GM23338 (cell line): Measurements from ENCODE around the gene POPDC2. TPM values are rescaled to one million over a fixed set of nuclear protein-coding genes. Genes with fewer than 3 reads are reported as not detected.

Source experiments
- ATAC-seq: fragments of 200-7000 bp; cut with Tn5 transposase; 3 replicates; pipeline ENCODE4 v1.9.1; 2020
- DNase-seq: peaks from one replicate; pipeline ENCODE4 v3.0.0-alpha.2; 2015; ENCODE audit warnings: low spot score
- H2AFZ ChIP-seq: fragments of 200-600 bp; sonication (generic); 2 replicates; pipeline ENCODE4 v1.8.0; 2016; ENCODE audit warnings: antibody characterized with exemption, mild to moderate bottlenecking, moderate library complexity
- H3F3A ChIP-seq: fragments of 200-600 bp; sonication (generic); replicated peaks from 2 replicates; pipeline ENCODE4 v1.8.0; 2017; ENCODE audit warnings: antibody characterized with exemption, mixed run types, low read depth
- H3K27ac ChIP-seq: fragments of 200-600 bp; sonication (generic); 2 replicates; pipeline ENCODE4 v1.6.1; 2016; ENCODE audit warnings: low read depth
- H3K27me3 ChIP-seq: fragments of 200-600 bp; sonication (generic); 2 replicates; pipeline ENCODE4 v1.8.0; 2016; ENCODE audit warnings: mild to moderate bottlenecking, mixed run types, moderate library complexity; ENCODE audit not compliant: insufficient read depth
- H3K36me3 ChIP-seq: fragments of 200-600 bp; sonication (generic); 2 replicates; pipeline ENCODE4 v1.8.0; 2016; ENCODE audit warnings: mild to moderate bottlenecking; ENCODE audit not compliant: insufficient read depth
- H3K4me1 ChIP-seq: fragments of 200-600 bp; sonication (generic); 2 replicates; pipeline ENCODE4 v1.8.0; 2016; ENCODE audit warnings: mild to moderate bottlenecking, moderate library complexity; ENCODE audit not compliant: insufficient read depth
- H3K4me2 ChIP-seq: fragments of 200-600 bp; sonication (generic); 2 replicates; pipeline ENCODE4 v1.7.1; 2017; ENCODE audit warnings: mixed run types
- H3K4me3 ChIP-seq: fragments of 200-600 bp; sonication (generic); 2 replicates; pipeline ENCODE4 v1.6.1; 2016; ENCODE audit warnings: mixed run types
- H3K79me2 ChIP-seq: fragments of 200-600 bp; sonication (generic); replicated peaks from 2 replicates; pipeline ENCODE4 v1.8.0; 2017; ENCODE audit warnings: mild to moderate bottlenecking; ENCODE audit not compliant: insufficient read depth
- H3K9me2 ChIP-seq: fragments of 200-600 bp; sonication (generic); 2 replicates; pipeline ENCODE4 v1.8.0; 2017; ENCODE audit not compliant: insufficient read depth
- H4K20me1 ChIP-seq: fragments of 200-600 bp; sonication (generic); replicated peaks from 2 replicates; pipeline ENCODE4 v1.8.0; 2017; ENCODE audit warnings: mild to moderate bottlenecking; ENCODE audit not compliant: insufficient read depth
- H3K27ac Mint-ChIP-seq: 2 replicates; pipeline ENCODE4 v1.8.0; 2020; ENCODE audit warnings: inconsistent platforms, mild to moderate bottlenecking, moderate library complexity, mixed read lengths
- H3K27me3 Mint-ChIP-seq: 3 replicates; pipeline ENCODE4 v1.8.0; 2022; ENCODE audit warnings: low read depth, mild to moderate bottlenecking, moderate library complexity, mixed read lengths, inconsistent platforms; ENCODE audit not compliant: insufficient read depth, poor library complexity
- H3K36me3 Mint-ChIP-seq: 3 replicates; pipeline ENCODE4 v1.8.0; 2021; ENCODE audit warnings: low read depth, mild to moderate bottlenecking, inconsistent platforms, moderate library complexity, mixed read lengths
- H3K4me1 Mint-ChIP-seq: 3 replicates; pipeline ENCODE4 v1.8.0; 2020; ENCODE audit warnings: mild to moderate bottlenecking, inconsistent platforms, mixed read lengths
- H3K4me3 Mint-ChIP-seq: 3 replicates; pipeline ENCODE4 v1.8.0; 2021; ENCODE audit warnings: moderate library complexity, mild to moderate bottlenecking, inconsistent platforms, mixed read lengths
- H3K9me3 Mint-ChIP-seq: 3 replicates; pipeline ENCODE4 v1.8.0; 2020; ENCODE audit warnings: moderate library complexity, mild to moderate bottlenecking, inconsistent platforms, mixed read lengths
- CREB1 ChIP-seq: fragments of 250-450 bp; sonication (Bioruptor Pico); IDR thresholded peaks from 2 replicates; pipeline ENCODE4 v1.5.0; 2020; ENCODE audit warnings: low read depth, mild to moderate bottlenecking, moderate library complexity
- ETS1 ChIP-seq: IDR thresholded peaks from 2 replicates; pipeline ENCODE4 v1.6.1; 2016; ENCODE audit warnings: antibody characterized with exemption
- EZH2 ChIP-seq: fragments of 200-600 bp; sonication (generic); IDR thresholded peaks from one replicate; pipeline ENCODE4 v1.8.0; 2017; ENCODE audit warnings: antibody characterized with exemption, mild to moderate bottlenecking, low read depth; ENCODE audit not compliant: unreplicated experiment
- EZH2phosphoT487 ChIP-seq: fragments of 200-600 bp; sonication (generic); IDR thresholded peaks from one replicate; pipeline ENCODE4 v1.8.1; 2018; ENCODE audit warnings: antibody characterized with exemption; ENCODE audit not compliant: unreplicated experiment
- JUNB ChIP-seq: IDR thresholded peaks from one replicate; pipeline ENCODE4 v1.6.1; 2016; ENCODE audit warnings: antibody characterized with exemption; ENCODE audit not compliant: unreplicated experiment
- NANOG ChIP-seq: IDR thresholded peaks from 2 replicates; pipeline ENCODE4 v1.6.1; 2016; ENCODE audit warnings: antibody characterized with exemption, borderline replicate concordance
- POLR2AphosphoS5 ChIP-seq: IDR thresholded peaks from 2 replicates; pipeline ENCODE4 v1.6.1; 2016; ENCODE audit warnings: antibody characterized with exemption, low read depth
- STAT1 ChIP-seq: IDR thresholded peaks from one replicate; pipeline ENCODE4 v1.6.1; 2016; ENCODE audit warnings: antibody characterized with exemption; ENCODE audit not compliant: unreplicated experiment
- ZNF114 ChIP-seq: fragments of 250-450 bp; sonication (Bioruptor Pico); IDR thresholded peaks from 2 replicates; pipeline ENCODE4 v1.5.0; 2020; ENCODE audit warnings: mild to moderate bottlenecking, moderate library complexity
- ZNF331 ChIP-seq: fragments of 250-450 bp; sonication (Bioruptor Pico); IDR thresholded peaks from 2 replicates; pipeline ENCODE4 v1.5.0; 2020; ENCODE audit warnings: low read depth, mild to moderate bottlenecking, moderate library complexity
- polyA plus RNA-seq: library from polyadenylated mRNA; unstranded; fragments of >200 nt; fragmentation: Nextera tagmentation; extraction: Ambion mirVana; gene quantifications from 2 replicates; pipeline ENCODE4 v1.2.1, GENCODE V29; 2016
- total RNA-seq: library from RNA; depleted of rRNA; stranded (reverse); fragments of >200 nt; shearing (Covaris generic); gene quantifications from 2 replicates; pipeline ENCODE4 v1.2.3, GENCODE V29; 2014
- TF ChIP-seq, protein P1 (sequence below), 2 experiments: fragments of 200-600 bp in 1 of 2; sonication (generic) in 1 of 2; conservative IDR thresholded peaks; 2 replicates each; pipeline versions ENCODE4 v1.5.1 to v1.6.1; 2016 to 2017; ENCODE audit warnings: antibody characterized with exemption in 2 of 2, low read depth in 2 of 2, mild to moderate bottlenecking in 2 of 2, moderate library complexity in 1 of 2
- TF ChIP-seq, protein P2 (sequence below): fragments of 250-450 bp; sonication (Bioruptor Pico); IDR thresholded peaks from 2 replicates; pipeline ENCODE4 v1.5.0; 2020; ENCODE audit warnings: mild to moderate bottlenecking, moderate library complexity
- TF ChIP-seq, protein P3 (sequence below): IDR thresholded peaks from one replicate; pipeline ENCODE4 v1.6.1; 2018; ENCODE audit warnings: antibody characterized with exemption; ENCODE audit not compliant: unreplicated experiment

The POPDC2 gene
- total and polyA plus RNA-seq, 2 experiments from 2014 or later = 0.36 TPM; not detected in 1

- TF ChIP-seq EZH2phosphoT487 (no peak), EZH2 (no peak), POLR2AphosphoS5 (no peak), ZNF331 (CRISPR knock-in tag) (no peak), CREB1 (CRISPR knock-in tag) (no peak), JUNB (no peak), STAT1 (no peak), ZNF114 (CRISPR knock-in tag) (no peak), NANOG (no peak), ETS1 (no peak)
- TF ChIP-seq, protein P1, sequence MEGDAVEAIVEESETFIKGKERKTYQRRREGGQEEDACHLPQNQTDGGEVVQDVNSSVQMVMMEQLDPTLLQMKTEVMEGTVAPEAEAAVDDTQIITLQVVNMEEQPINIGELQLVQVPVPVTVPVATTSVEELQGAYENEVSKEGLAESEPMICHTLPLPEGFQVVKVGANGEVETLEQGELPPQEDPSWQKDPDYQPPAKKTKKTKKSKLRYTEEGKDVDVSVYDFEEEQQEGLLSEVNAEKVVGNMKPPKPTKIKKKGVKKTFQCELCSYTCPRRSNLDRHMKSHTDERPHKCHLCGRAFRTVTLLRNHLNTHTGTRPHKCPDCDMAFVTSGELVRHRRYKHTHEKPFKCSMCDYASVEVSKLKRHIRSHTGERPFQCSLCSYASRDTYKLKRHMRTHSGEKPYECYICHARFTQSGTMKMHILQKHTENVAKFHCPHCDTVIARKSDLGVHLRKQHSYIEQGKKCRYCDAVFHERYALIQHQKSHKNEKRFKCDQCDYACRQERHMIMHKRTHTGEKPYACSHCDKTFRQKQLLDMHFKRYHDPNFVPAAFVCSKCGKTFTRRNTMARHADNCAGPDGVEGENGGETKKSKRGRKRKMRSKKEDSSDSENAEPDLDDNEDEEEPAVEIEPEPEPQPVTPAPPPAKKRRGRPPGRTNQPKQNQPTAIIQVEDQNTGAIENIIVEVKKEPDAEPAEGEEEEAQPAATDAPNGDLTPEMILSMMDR (conservative IDR thresholded peaks at IDR 0.05; ENCODE audit: low read depth in 2 of 2) = no peak
- TF ChIP-seq, protein P2, sequence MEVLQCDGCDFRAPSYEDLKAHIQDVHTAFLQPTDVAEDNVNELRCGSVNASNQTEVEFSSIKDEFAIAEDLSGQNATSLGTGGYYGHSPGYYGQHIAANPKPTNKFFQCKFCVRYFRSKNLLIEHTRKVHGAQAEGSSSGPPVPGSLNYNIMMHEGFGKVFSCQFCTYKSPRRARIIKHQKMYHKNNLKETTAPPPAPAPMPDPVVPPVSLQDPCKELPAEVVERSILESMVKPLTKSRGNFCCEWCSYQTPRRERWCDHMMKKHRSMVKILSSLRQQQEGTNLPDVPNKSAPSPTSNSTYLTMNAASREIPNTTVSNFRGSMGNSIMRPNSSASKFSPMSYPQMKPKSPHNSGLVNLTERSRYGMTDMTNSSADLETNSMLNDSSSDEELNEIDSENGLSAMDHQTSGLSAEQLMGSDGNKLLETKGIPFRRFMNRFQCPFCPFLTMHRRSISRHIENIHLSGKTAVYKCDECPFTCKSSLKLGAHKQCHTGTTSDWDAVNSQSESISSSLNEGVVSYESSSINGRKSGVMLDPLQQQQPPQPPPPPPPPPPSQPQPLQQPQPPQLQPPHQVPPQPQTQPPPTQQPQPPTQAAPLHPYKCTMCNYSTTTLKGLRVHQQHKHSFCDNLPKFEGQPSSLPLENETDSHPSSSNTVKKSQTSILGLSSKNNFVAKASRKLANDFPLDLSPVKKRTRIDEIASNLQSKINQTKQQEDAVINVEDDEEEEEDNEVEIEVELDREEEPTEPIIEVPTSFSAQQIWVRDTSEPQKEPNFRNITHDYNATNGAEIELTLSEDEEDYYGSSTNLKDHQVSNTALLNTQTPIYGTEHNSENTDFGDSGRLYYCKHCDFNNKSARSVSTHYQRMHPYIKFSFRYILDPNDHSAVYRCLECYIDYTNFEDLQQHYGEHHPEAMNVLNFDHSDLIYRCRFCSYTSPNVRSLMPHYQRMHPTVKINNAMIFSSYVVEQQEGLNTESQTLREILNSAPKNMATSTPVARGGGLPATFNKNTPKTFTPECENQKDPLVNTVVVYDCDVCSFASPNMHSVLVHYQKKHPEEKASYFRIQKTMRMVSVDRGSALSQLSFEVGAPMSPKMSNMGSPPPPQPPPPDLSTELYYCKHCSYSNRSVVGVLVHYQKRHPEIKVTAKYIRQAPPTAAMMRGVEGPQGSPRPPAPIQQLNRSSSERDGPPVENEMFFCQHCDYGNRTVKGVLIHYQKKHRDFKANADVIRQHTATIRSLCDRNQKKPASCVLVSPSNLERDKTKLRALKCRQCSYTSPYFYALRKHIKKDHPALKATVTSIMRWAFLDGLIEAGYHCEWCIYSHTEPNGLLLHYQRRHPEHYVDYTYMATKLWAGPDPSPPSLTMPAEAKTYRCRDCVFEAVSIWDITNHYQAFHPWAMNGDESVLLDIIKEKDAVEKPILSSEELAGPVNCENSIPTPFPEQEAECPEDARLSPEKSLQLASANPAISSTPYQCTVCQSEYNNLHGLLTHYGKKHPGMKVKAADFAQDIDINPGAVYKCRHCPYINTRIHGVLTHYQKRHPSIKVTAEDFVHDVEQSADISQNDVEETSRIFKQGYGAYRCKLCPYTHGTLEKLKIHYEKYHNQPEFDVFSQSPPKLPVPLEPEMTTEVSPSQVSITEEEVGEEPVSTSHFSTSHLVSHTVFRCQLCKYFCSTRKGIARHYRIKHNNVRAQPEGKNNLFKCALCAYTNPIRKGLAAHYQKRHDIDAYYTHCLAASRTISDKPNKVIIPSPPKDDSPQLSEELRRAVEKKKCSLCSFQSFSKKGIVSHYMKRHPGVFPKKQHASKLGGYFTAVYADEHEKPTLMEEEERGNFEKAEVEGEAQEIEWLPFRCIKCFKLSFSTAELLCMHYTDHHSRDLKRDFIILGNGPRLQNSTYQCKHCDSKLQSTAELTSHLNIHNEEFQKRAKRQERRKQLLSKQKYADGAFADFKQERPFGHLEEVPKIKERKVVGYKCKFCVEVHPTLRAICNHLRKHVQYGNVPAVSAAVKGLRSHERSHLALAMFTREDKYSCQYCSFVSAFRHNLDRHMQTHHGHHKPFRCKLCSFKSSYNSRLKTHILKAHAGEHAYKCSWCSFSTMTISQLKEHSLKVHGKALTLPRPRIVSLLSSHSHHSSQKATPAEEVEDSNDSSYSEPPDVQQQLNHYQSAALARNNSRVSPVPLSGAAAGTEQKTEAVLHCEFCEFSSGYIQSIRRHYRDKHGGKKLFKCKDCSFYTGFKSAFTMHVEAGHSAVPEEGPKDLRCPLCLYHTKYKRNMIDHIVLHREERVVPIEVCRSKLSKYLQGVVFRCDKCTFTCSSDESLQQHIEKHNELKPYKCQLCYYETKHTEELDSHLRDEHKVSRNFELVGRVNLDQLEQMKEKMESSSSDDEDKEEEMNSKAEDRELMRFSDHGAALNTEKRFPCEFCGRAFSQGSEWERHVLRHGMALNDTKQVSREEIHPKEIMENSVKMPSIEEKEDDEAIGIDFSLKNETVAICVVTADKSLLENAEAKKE (CRISPR knock-in tag) = no peak
- TF ChIP-seq, protein P3, sequence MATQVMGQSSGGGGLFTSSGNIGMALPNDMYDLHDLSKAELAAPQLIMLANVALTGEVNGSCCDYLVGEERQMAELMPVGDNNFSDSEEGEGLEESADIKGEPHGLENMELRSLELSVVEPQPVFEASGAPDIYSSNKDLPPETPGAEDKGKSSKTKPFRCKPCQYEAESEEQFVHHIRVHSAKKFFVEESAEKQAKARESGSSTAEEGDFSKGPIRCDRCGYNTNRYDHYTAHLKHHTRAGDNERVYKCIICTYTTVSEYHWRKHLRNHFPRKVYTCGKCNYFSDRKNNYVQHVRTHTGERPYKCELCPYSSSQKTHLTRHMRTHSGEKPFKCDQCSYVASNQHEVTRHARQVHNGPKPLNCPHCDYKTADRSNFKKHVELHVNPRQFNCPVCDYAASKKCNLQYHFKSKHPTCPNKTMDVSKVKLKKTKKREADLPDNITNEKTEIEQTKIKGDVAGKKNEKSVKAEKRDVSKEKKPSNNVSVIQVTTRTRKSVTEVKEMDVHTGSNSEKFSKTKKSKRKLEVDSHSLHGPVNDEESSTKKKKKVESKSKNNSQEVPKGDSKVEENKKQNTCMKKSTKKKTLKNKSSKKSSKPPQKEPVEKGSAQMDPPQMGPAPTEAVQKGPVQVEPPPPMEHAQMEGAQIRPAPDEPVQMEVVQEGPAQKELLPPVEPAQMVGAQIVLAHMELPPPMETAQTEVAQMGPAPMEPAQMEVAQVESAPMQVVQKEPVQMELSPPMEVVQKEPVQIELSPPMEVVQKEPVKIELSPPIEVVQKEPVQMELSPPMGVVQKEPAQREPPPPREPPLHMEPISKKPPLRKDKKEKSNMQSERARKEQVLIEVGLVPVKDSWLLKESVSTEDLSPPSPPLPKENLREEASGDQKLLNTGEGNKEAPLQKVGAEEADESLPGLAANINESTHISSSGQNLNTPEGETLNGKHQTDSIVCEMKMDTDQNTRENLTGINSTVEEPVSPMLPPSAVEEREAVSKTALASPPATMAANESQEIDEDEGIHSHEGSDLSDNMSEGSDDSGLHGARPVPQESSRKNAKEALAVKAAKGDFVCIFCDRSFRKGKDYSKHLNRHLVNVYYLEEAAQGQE = no peak
- peaks cover 2% of the 10 kb centered on the region for H3K4me1 Mint-ChIP-seq
- H3K4me3 Mint-ChIP-seq = no peak overlapping the region
- Histone ChIP-seq H3K27me3 (no peaks in the 10 kb centered on the region), H3K27ac (no peak overlapping the region), H3K4me2 (no peak overlapping the region), H2AFZ (no peak overlapping the region), H3K36me3 (no peaks in the 10 kb centered on the region), H3K9me2 (no peaks in the 10 kb centered on the region), H3K79me2 (no peaks in the 10 kb centered on the region), H3K4me1 (no peaks in the 10 kb centered on the region), H3F3A (no peaks in the 10 kb centered on the region), H3K4me3 (no peak overlapping the region), H4K20me1 (no peaks in the 10 kb centered on the region)
- no peak for ATAC-seq
- no peak overlapping the region for H3K27ac Mint-ChIP-seq
- DNase-seq = no peak
- no peaks in the 10 kb centered on the region for H3K36me3 Mint-ChIP-seq
- H3K9me3 Mint-ChIP-seq = no peaks in the 10 kb centered on the region
- H3K27me3 Mint-ChIP-seq = peaks cover 3% of the 10 kb centered on the region
These were observed 2.3 kb downstream of the POPDC2 start for GRCh38 chr3:119657887-119658702.
